ENCODE data around the gene CCDC88B.
"Not testable (repeated sequence)": the region's sequence is repeated elsewhere in the genome, so short reads cannot be mapped to it uniquely, and the experiment has no call there.

DNA sequence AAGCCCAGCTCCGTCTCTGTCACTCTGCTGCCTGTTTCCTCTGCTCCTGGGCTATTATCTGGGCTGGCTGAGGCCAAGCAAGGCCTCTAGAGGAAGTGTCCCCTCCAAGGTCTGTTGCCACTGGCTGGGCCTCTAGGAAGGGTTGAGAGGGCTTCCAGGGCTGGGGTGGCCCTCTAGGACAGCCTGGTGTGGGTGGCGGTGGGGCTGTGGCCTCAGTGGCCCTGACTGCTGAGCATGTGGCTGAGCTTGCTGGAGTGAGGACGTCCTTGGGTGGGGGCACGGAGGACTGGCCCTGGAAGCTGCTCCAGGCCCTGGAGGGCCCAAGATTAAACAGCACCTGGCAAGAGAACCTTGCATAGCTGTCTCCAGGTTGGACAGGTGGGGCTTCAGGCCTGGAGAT is 16.0 kb upstream of the CCDC88B start:
- TF ChIP-seq, protein P1, sequence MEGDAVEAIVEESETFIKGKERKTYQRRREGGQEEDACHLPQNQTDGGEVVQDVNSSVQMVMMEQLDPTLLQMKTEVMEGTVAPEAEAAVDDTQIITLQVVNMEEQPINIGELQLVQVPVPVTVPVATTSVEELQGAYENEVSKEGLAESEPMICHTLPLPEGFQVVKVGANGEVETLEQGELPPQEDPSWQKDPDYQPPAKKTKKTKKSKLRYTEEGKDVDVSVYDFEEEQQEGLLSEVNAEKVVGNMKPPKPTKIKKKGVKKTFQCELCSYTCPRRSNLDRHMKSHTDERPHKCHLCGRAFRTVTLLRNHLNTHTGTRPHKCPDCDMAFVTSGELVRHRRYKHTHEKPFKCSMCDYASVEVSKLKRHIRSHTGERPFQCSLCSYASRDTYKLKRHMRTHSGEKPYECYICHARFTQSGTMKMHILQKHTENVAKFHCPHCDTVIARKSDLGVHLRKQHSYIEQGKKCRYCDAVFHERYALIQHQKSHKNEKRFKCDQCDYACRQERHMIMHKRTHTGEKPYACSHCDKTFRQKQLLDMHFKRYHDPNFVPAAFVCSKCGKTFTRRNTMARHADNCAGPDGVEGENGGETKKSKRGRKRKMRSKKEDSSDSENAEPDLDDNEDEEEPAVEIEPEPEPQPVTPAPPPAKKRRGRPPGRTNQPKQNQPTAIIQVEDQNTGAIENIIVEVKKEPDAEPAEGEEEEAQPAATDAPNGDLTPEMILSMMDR (IDR thresholded peaks at IDR 0.05; ENCODE audit: borderline replicate concordance, extremely low read depth, low read length, poor library complexity, severe bottlenecking), result not testable (repeated sequence)
- not testable (repeated sequence) for TF ChIP-seq EZH2 (IDR thresholded peaks at IDR 0.05; ENCODE audit: borderline replicate concordance, low read depth, low read length, severe bottlenecking)

All from DND-41 (cell line).